22Rv1 (cell line): Measurements from ENCODE around the gene TSPAN12.
A peak's percentile ranks its signal among the peaks of the same experiment; 100 is the strongest.

Experiments used
- H3K27ac ChIP-seq: fragments of 450-650 bp; 2 replicates; pipeline ENCODE4 v1.5.1; 2017
- ZFX ChIP-seq: fragments of 450-650 bp; IDR thresholded peaks from 2 replicates; pipeline ENCODE4 v1.6.1; 2017; ENCODE audit warnings: antibody characterized with exemption, borderline replicate concordance
- TF ChIP-seq, protein P1 (sequence below): fragments of 450-650 bp; IDR thresholded peaks from 2 replicates; pipeline ENCODE4 v1.5.1; 2017; ENCODE audit warnings: mild to moderate bottlenecking

Gene TSPAN12

GRCh38 chr7:120829487-120829886 is 28.5 kb downstream of the TSPAN12 start:
- H3K27ac ChIP-seq, result no peak overlapping the region
- TF ChIP-seq ZFX, result no peak
- TF ChIP-seq, protein P1, sequence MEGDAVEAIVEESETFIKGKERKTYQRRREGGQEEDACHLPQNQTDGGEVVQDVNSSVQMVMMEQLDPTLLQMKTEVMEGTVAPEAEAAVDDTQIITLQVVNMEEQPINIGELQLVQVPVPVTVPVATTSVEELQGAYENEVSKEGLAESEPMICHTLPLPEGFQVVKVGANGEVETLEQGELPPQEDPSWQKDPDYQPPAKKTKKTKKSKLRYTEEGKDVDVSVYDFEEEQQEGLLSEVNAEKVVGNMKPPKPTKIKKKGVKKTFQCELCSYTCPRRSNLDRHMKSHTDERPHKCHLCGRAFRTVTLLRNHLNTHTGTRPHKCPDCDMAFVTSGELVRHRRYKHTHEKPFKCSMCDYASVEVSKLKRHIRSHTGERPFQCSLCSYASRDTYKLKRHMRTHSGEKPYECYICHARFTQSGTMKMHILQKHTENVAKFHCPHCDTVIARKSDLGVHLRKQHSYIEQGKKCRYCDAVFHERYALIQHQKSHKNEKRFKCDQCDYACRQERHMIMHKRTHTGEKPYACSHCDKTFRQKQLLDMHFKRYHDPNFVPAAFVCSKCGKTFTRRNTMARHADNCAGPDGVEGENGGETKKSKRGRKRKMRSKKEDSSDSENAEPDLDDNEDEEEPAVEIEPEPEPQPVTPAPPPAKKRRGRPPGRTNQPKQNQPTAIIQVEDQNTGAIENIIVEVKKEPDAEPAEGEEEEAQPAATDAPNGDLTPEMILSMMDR, result no peak

GRCh38 chr7:120828528-120828927 is 29.4 kb downstream of the TSPAN12 start:
- TF ChIP-seq, protein P1, result no peak
- no peak for TF ChIP-seq ZFX
- H3K27ac ChIP-seq, result no peak overlapping the region

DNA sequence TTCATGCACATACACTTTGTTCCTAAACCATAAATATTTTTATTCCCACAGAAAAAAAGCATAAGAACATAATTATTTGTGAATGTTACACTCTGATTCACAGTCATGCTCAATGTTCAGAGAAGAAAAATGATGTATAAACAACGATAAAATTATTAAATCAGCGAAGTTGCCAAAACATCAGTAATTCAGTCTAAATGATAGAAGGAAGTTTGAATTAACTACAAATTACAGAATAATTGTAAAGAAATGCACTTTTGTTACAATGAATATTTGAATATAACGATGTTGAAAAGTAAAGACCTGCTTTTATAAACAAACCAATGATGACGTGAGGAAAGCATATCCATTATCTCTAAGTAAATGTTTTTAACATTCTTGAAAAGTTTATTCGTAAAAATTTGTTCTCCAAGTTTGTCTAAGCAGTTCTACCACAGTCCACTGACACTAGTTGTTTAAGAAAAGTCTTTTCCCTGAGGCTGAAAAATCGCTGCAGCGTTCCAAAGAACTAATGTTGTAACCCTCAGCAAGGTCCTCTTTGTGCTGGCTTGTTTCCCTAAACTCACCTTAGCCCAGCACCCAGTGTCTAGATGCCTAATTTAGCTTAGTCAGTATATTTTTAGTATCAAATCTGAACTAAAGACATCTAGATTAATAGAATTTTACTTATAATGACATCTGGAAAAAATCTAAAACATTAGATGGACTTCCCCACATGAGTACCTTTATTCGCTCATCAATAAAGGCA is 30.4 kb downstream of the TSPAN12 start:
- H3K27ac ChIP-seq, result no peak overlapping the region
- TF ChIP-seq ZFX, result no peak
- TF ChIP-seq, protein P1, result no peak

- no peak overlapping the region for H3K27ac ChIP-seq
- TF ChIP-seq, protein P1, result no peak
- TF ChIP-seq ZFX, result no peak
Measured at GRCh38 chr7:120825576-120825975, 32.4 kb downstream of the TSPAN12 start.

DNA sequence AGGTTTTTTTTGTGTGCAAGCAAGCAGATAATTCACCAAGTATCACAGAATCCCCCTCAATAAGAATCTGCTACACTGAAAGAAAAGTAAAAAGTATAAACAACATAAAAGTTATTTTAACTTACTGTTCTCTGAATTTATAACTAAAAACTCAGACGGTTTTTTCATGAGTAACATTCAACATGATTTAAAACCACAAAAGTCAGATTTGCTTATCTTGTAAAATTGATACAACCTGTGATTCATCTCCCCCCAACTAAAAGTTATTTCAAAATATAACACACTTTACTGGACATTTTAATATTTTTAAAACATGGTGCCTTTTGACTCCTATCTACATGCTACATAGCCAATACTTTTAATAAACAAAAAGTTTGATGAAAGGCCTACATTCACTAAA is 32.8 kb downstream of the TSPAN12 start:
- H3K27ac ChIP-seq, result no peak overlapping the region
- no peak for TF ChIP-seq ZFX
- TF ChIP-seq, protein P1, result no peak

- no peak overlapping the region for H3K27ac ChIP-seq
- TF ChIP-seq, protein P1, result 0 out of 2 replicates have a peak, but pooled peaks have one; percentile 10
- no peak for TF ChIP-seq ZFX
Measured at GRCh38 chr7:120819861-120820260, 38.1 kb downstream of the TSPAN12 start.

DNA sequence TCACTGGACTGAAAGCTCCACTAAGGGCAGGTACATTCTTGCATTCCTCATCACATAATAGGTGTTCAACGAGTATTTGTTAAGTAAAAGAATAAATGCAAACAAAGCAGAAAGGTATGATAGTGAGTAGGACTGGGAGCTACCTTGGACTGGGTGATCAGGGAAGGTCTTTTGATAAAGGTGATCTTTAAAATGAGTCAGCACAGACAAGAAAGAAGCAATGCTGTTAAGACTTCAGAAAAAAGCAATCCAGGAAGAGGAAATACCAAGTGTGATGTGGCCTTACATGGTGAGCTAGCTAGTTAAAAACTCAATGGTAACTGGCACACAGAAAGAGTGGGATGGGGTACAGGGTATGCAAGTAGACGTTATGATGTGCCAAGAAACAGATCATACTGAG is 40.1 kb downstream of the TSPAN12 start:
- H3K27ac ChIP-seq, result no peak overlapping the region

More for the DNA sequence above, 40.1 kb downstream of the TSPAN12 start:
- no peak for TF ChIP-seq ZFX
- TF ChIP-seq, protein P1, result no peak
